MM.1S (cell line): Measurements from ENCODE around the gene CHST6.

Experiments used
- DNase-seq: peaks from one replicate; pipeline ENCODE4 v3.0.0-alpha.2; 2015
- H2AFZ ChIP-seq: fragments of 300-600 bp; sonication (generic); 2 replicates; pipeline ENCODE4 v1.6.0; 2016; ENCODE audit warnings: antibody characterized with exemption, low read length
- H3F3A ChIP-seq: fragments of 300-600 bp; sonication (generic); 2 replicates; pipeline ENCODE4 v1.6.1; 2016; ENCODE audit warnings: mild to moderate bottlenecking, antibody characterized with exemption, low read length, moderate library complexity, mixed read lengths; ENCODE audit not compliant: insufficient read depth
- H3K27ac ChIP-seq: fragments of 300-600 bp; sonication (generic); 2 replicates; pipeline ENCODE4 v1.5.1; 2016; ENCODE audit warnings: mild to moderate bottlenecking, low read length
- H3K27me3 ChIP-seq: fragments of 300-600 bp; sonication (generic); replicated peaks from 2 replicates; pipeline ENCODE4 v1.6.0; 2016; ENCODE audit warnings: low read length; ENCODE audit not compliant: insufficient read depth
- H3K36me3 ChIP-seq: fragments of 300-600 bp; sonication (generic); replicated peaks from 2 replicates; pipeline ENCODE4 v1.6.1; 2016; ENCODE audit warnings: mild to moderate bottlenecking, low read length, mixed read lengths; ENCODE audit not compliant: insufficient read depth
- H3K4me1 ChIP-seq: fragments of 300-600 bp; sonication (generic); 2 replicates; pipeline ENCODE4 v1.6.1; 2016; ENCODE audit warnings: low read length, mixed read lengths
- H3K4me2 ChIP-seq: fragments of 300-600 bp; sonication (generic); 2 replicates; pipeline ENCODE4 v1.6.0; 2016; ENCODE audit warnings: low read depth, low read length
- H3K4me3 ChIP-seq: fragments of 300-600 bp; sonication (generic); 2 replicates; pipeline ENCODE4 v1.5.1; 2016; ENCODE audit warnings: low read length, mixed read lengths
- H3K79me2 ChIP-seq: fragments of 300-600 bp; sonication (generic); 2 replicates; pipeline ENCODE4 v1.6.1; 2016; ENCODE audit warnings: mixed run types, low read length, mixed read lengths
- H3K9ac ChIP-seq: fragments of 300-600 bp; sonication (generic); 2 replicates; pipeline ENCODE4 v1.6.1; 2016; ENCODE audit warnings: low read length, mixed read lengths
- H3K9me2 ChIP-seq: fragments of 300-600 bp; sonication (generic); replicated peaks from 2 replicates; pipeline ENCODE4 v1.6.1; 2016; ENCODE audit warnings: mild to moderate bottlenecking, low read length, mixed read lengths; ENCODE audit not compliant: insufficient read depth
- H3K9me3 ChIP-seq: fragments of 300-600 bp; sonication (generic); replicated peaks from 2 replicates; pipeline ENCODE4 v1.6.1; 2016; ENCODE audit warnings: mild to moderate bottlenecking, low read length, mixed read lengths; ENCODE audit not compliant: insufficient read depth
- H4K20me1 ChIP-seq: fragments of 300-600 bp; sonication (generic); 2 replicates; pipeline ENCODE4 v1.6.1; 2016; ENCODE audit warnings: mild to moderate bottlenecking, low read length, moderate library complexity, mixed read lengths; ENCODE audit not compliant: insufficient read depth
- EZH2 ChIP-seq: fragments of 300-600 bp; sonication (generic); optimal IDR thresholded peaks from 2 replicates; pipeline ENCODE3; 2017; ENCODE audit warnings: low read depth, mild to moderate bottlenecking, antibody characterized with exemption, low read length, mixed read lengths
- EZH2phosphoT487 ChIP-seq: fragments of 300-600 bp; sonication (generic); IDR thresholded peaks from 2 replicates; pipeline ENCODE4 v1.6.1; 2018; ENCODE audit warnings: antibody characterized with exemption, low read length
- TF ChIP-seq, protein P1 (sequence below): fragments of 300-600 bp; sonication (generic); IDR thresholded peaks from 2 replicates; pipeline ENCODE4 v1.5.1; 2016; ENCODE audit warnings: antibody characterized with exemption, low read length, mixed read lengths

Gene CHST6

DNA sequence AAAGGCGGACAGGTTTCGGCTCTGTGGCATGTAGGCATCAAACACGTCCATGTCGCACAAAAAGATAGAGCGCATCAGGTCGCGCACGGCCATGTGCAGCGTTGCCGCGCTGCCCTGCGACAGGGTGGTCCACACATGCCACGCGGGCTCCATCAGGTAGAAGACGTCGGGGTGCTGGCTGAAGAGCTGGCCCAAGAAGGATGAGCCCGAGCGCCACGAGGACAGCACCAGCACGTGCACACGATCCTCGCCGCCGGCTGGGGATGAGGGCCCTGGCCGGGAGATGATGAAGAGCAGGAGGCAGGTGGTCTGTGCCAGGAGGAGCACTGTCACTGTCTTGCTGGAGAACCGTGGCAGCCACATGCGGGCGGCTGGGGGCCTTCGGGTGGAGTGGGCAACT is 34.7 kb upstream of the CHST6 start:
- Histone ChIP-seq H3K4me2 (no peak overlapping the region), H3K4me1 (no peaks in the 10 kb centered on the region), H3K27me3 (no peaks in the 10 kb centered on the region), H3F3A (no peaks in the 10 kb centered on the region), H3K9me3 (no peaks in the 10 kb centered on the region), H4K20me1 (no peaks in the 10 kb centered on the region), H3K9me2 (no peaks in the 10 kb centered on the region), H2AFZ (no peak overlapping the region), H3K36me3 (no peaks in the 10 kb centered on the region), H3K79me2 (no peaks in the 10 kb centered on the region), H3K27ac (no peak overlapping the region), H3K4me3 (no peak overlapping the region), H3K9ac (no peak overlapping the region)
- DNase-seq = no peak
- TF ChIP-seq, protein P1, sequence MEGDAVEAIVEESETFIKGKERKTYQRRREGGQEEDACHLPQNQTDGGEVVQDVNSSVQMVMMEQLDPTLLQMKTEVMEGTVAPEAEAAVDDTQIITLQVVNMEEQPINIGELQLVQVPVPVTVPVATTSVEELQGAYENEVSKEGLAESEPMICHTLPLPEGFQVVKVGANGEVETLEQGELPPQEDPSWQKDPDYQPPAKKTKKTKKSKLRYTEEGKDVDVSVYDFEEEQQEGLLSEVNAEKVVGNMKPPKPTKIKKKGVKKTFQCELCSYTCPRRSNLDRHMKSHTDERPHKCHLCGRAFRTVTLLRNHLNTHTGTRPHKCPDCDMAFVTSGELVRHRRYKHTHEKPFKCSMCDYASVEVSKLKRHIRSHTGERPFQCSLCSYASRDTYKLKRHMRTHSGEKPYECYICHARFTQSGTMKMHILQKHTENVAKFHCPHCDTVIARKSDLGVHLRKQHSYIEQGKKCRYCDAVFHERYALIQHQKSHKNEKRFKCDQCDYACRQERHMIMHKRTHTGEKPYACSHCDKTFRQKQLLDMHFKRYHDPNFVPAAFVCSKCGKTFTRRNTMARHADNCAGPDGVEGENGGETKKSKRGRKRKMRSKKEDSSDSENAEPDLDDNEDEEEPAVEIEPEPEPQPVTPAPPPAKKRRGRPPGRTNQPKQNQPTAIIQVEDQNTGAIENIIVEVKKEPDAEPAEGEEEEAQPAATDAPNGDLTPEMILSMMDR = no peak
- TF ChIP-seq EZH2 (no peak), EZH2phosphoT487 (no peak)

DNA sequence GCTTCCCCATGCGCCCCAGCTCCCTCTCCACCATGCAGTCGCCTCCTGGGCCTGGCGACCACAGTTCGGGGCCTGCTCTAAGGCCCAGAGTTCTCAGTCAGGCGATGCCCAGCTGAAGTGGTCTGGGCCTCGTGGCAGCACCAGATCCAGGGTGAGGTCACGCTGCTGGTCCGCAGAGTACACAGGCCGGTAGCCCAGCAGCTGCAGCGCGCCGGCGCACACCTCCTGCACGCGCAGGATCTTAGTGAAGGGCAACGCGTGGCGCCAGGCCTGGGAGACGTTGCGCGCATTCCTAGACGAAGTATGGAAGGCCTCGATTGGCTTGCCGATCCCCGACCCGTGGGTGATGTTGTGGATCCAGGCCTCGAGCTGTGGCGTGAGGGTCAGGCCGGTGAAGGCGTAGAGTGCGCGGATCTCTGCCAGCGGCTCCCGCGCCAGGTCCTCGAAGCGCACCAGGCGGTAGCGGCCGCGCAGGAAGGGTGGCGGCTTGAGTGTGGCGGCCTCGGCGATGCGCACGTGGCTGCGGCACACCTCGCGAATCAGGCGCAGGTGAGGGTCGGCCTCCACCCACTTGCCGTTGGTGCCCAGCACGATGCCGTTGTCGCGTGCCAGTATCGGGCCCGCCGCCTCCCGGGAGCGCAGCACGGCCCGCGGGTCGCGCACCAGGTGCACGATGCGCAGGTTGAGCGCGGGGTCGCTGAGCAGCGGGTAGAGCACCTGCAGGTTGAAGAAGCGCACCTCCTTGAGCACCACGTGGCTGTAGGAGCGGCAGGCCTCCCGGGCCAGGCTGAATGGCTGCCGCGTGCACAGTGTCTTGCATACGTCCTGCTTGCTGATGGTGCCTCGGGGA is 34.0 kb upstream of the CHST6 start:
- H3K4me2 ChIP-seq = no peak overlapping the region
- no peak overlapping the region for H3K27ac ChIP-seq
- no peaks in the 10 kb centered on the region for H3K9me2 ChIP-seq
- H3K9me3 ChIP-seq = no peaks in the 10 kb centered on the region
- DNase-seq = no peak
- H4K20me1 ChIP-seq = no peaks in the 10 kb centered on the region
- no peaks in the 10 kb centered on the region for H3K36me3 ChIP-seq
- TF ChIP-seq EZH2 (no peak), EZH2phosphoT487 (no peak)
- TF ChIP-seq, protein P1 = no peak
- H3K4me1 ChIP-seq = no peaks in the 10 kb centered on the region
- H3K9ac ChIP-seq = no peak overlapping the region
- H3K4me3 ChIP-seq = no peak overlapping the region
- no peak overlapping the region for H2AFZ ChIP-seq
- no peaks in the 10 kb centered on the region for H3K27me3 ChIP-seq
- no peaks in the 10 kb centered on the region for H3K79me2 ChIP-seq
- no peaks in the 10 kb centered on the region for H3F3A ChIP-seq

DNA sequence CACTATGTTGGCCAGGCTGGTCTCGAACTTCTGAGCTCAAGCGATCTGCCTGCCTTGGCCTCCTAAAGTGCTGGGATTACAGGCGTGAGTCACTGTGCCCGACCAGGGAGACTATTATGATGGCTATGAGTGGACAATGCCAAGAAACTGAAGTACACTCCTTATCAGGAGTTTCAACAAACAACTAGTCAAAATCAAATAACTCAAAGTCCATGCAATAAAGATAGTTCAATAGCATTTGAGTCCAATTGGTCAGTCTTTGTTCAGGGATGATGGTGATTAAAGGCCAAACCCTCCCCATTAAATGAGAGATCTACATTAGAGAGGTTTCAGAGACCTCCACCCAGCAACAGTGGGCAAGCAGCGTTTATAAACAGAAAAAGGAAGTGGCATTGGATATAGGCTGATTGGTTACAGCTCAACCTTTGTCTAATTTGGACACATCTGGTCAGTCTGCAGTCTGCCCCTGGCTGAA is 32.6 kb upstream of the CHST6 start:
- TF ChIP-seq, protein P1 = no peak
- TF ChIP-seq EZH2phosphoT487 = no peak
- TF ChIP-seq EZH2 = no peak
- DNase-seq = no peak

More for the DNA sequence above, 32.6 kb upstream of the CHST6 start:
- no peak overlapping the region for H2AFZ ChIP-seq
- no peaks in the 10 kb centered on the region for H3K9me3 ChIP-seq
- no peaks in the 10 kb centered on the region for H3K36me3 ChIP-seq
- H3K27ac ChIP-seq = no peak overlapping the region
- H4K20me1 ChIP-seq = no peaks in the 10 kb centered on the region
- no peaks in the 10 kb centered on the region for H3K27me3 ChIP-seq
- H3K4me1 ChIP-seq = no peaks in the 10 kb centered on the region
- no peak overlapping the region for H3K9ac ChIP-seq
- no peaks in the 10 kb centered on the region for H3K79me2 ChIP-seq
- H3K4me2 ChIP-seq = no peak overlapping the region
- no peak overlapping the region for H3K4me3 ChIP-seq
- no peaks in the 10 kb centered on the region for H3F3A ChIP-seq
- H3K9me2 ChIP-seq = no peaks in the 10 kb centered on the region
